Kidney epithelial cell (primary cell): ENCODE measurements around the gene VIPR1. TPM values are rescaled to one million over a fixed set of nuclear protein-coding genes. Genes with fewer than 3 reads are reported as not detected.
A peak's percentile ranks its signal among the peaks of the same experiment; 100 is the strongest.
"Not testable (repeated sequence)": the region's sequence is repeated elsewhere in the genome, so short reads cannot be mapped to it uniquely, and the experiment has no call there.

Source experiments
- DNase-seq: peaks from one replicate; pipeline ENCODE4 v3.0.0-alpha.2; 2010; ENCODE audit warnings: low read depth
- H3K27me3 ChIP-seq: 2 replicates; pipeline ENCODE4 v1.6.0; 2011; ENCODE audit warnings: low read length; ENCODE audit not compliant: control insufficient read depth, insufficient read depth
- H3K36me3 ChIP-seq: 2 replicates; pipeline ENCODE4 v1.5.1; 2011; ENCODE audit warnings: low read length; ENCODE audit not compliant: control insufficient read depth, insufficient read depth
- H3K4me3 ChIP-seq: 2 replicates; pipeline ENCODE4 v1.5.1; 2011; ENCODE audit warnings: low read depth, mild to moderate bottlenecking, control low read depth, low read length
- total RNA-seq: library from RNA; depleted of rRNA; stranded (reverse); fragments of >200 nt; gene quantifications from 2 replicates; pipeline ENCODE4 v1.2.3, GENCODE V29; 2015
- TF ChIP-seq, protein P1 (sequence below): IDR thresholded peaks from 2 replicates; pipeline ENCODE4 v1.5.1; 2011; ENCODE audit warnings: mild to moderate bottlenecking, moderate library complexity, low read length, control low read depth, inconsistent platforms; ENCODE audit not compliant: insufficient read depth, poor library complexity, severe bottlenecking

The VIPR1 gene
- total RNA-seq, 1 donor from 2014 or later = 1.3 TPM

DNA sequence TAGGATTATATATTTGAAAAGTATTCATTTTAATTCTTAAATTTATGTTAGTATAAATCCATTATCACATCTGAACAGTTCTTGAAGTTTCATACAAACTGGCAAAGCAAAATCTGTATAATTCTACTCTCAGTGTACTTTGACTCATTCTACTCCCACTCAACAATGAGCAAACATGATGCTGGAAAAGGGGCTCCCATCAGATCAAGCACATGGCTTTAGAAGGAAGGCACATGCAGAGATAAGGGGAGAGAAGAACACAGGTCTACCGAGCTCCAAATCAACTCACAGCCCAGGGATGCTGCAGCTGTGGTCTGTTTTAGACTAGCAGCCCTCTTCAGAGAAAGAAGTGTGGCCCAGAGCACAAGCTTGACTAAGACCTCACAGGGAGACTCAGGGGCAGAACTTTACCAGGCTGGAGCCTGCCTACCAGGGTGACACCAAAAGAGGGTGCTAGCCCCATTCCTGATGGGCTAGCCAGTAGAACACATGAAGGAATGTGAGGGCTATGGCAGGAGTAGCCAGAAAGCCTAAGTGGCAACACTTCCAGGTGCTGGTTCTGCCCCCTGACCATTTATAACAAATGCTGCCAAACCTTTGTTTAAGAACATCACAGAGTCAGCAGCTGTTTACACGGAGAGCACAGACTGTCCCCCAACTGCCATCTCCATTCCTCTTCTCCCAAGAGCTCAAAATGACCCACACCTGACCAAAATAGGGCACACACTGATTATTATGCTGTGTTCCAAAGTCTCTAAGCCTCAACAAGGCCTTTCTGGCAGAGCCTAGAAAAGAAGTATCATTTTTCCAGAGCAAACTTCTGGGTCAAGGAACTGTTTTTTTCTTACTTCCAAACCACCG, 59.8 kb downstream of the VIPR1 start:
- Histone ChIP-seq H3K27me3 (no peaks in the 10 kb centered on the region), H3K4me3 (no peak overlapping the region), H3K36me3 (no peaks in the 10 kb centered on the region)
- TF ChIP-seq, protein P1, sequence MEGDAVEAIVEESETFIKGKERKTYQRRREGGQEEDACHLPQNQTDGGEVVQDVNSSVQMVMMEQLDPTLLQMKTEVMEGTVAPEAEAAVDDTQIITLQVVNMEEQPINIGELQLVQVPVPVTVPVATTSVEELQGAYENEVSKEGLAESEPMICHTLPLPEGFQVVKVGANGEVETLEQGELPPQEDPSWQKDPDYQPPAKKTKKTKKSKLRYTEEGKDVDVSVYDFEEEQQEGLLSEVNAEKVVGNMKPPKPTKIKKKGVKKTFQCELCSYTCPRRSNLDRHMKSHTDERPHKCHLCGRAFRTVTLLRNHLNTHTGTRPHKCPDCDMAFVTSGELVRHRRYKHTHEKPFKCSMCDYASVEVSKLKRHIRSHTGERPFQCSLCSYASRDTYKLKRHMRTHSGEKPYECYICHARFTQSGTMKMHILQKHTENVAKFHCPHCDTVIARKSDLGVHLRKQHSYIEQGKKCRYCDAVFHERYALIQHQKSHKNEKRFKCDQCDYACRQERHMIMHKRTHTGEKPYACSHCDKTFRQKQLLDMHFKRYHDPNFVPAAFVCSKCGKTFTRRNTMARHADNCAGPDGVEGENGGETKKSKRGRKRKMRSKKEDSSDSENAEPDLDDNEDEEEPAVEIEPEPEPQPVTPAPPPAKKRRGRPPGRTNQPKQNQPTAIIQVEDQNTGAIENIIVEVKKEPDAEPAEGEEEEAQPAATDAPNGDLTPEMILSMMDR = no peak
- no peak for DNase-seq

DNA sequence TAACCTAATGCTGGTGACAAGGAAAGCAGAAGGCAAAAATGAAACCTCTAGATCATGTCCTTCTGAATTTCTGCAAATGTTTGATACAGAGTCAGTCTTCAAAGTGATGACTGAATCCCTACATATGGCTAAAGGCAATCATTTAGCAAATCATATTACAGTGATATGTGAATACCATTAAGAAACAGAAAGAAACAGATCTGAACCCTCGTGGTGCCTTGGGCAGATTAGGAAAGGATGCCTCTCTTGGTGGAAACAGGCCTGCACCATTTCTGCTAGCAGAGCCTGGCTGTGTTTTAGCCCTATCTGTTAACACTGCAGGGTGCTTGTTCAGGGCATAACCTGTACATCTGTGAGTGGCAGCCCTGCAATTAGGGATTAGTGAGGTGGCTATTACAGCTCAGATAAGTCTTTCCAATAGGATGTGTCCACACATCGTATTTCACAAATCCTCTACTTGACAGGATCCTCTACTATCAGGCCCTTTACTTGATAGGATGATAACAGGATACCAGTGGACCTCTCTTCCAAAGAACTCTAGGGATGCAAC, 67.2 kb downstream of the VIPR1 start:
- TF ChIP-seq, protein P1 = no peak
- H3K36me3 ChIP-seq = peaks cover 2% of the 10 kb centered on the region
- H3K27me3 ChIP-seq = no peaks in the 10 kb centered on the region
- no peak overlapping the region for H3K4me3 ChIP-seq
- DNase-seq = no peak

- no peak for DNase-seq
- H3K36me3 ChIP-seq = peaks cover 2% of the 10 kb centered on the region
- TF ChIP-seq, protein P1 = peak; percentile 59
- H3K4me3 ChIP-seq = no peak overlapping the region
- H3K27me3 ChIP-seq = no peaks in the 10 kb centered on the region
Measured at GRCh38 chr3:42572278-42572677, 69.8 kb downstream of the VIPR1 start.

GRCh38 chr3:42575137-42575741, 72.8 kb downstream of the VIPR1 start:
- H3K4me3 ChIP-seq = no peak overlapping the region
- no peaks in the 10 kb centered on the region for H3K27me3 ChIP-seq
- DNase-seq = no peak
- TF ChIP-seq, protein P1 = no peak
- H3K36me3 ChIP-seq = no peaks in the 10 kb centered on the region

- Histone ChIP-seq H3K4me3 (no peak overlapping the region), H3K27me3 (no peaks in the 10 kb centered on the region), H3K36me3 (no peaks in the 10 kb centered on the region)
- DNase-seq = no peak
- TF ChIP-seq, protein P1 = no peak
Measured at GRCh38 chr3:42578054-42578453, 75.6 kb downstream of the VIPR1 start.

- H3K27me3 ChIP-seq, H3K36me3 ChIP-seq, DNase-seq, H3K4me3 ChIP-seq: not testable (repeated sequence)
Measured at GRCh38 chr3:42579346-42579745, 76.9 kb downstream of the VIPR1 start.
